Measurements from ENCODE around the gene AP4S1.
"Not testable (repeated sequence)": the region's sequence is repeated elsewhere in the genome, so short reads cannot be mapped to it uniquely, and the experiment has no call there.

AP4S1 gene

DNA sequence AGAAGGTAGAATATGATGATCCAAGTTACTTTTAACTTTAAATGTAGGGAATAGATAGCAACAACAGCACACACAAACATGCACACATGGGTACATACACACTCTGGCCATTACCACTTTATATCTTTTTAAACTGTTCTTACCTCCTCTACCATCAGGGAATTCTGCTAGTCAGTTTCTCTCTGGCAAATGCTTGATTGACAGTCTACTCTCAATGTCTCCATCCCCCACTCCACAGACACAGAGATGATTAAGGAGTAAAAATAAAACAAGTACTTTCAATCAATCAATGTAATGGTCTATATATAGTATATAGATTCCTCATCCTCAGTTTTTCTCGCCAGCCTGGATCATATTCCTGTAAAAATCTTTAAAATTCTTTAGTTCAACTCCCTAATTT is 16.9 kb downstream of the AP4S1 start:
- DNase-seq (ENCODE audit: low read depth in 1 of 2, low spot score in 1 of 2), result no peak

DNA sequence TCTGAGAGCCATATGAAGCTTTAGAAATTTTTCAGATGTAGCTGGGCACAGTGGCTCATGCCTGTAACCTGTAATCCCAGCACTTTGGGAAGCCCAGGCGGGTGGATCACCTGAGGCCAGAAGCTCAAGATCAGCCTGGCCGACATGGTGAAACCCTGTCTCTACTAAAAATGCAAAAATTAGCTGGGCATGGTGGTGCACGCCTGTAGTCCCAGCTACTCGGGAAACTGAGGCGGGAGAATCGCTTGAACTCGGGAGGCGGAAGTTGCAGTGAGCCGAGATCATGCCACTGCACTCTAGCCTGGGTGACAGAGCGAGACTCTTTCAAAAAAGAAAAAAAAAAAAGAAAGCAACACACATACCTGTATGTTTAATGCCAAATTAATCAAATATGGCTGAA is 17.4 kb downstream of the AP4S1 start:
- DNase-seq (ENCODE audit: low read depth in 1 of 2, low spot score in 1 of 2), result not testable (repeated sequence)

DNA sequence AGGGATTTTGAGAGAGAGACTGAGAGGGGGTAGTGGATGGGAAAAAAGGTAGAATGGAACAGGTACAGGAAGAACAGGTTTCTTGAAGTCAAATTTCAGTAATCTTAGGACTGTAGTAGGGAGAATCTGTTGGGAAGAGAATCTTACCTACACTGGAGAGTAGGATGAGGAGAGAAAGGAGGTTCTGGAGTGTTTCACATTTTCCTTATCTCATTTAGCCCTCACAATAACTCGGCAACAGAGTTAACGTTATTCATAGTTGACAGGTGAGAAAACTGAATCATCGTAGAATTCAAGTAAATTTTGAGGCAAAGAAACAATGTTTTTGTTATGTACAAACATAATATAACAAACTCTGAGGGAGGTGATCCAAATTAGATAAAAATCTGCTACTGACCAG is 17.9 kb downstream of the AP4S1 start:
- DNase-seq (ENCODE audit: low read depth in 1 of 2, low spot score in 1 of 2), result no peak

DNA sequence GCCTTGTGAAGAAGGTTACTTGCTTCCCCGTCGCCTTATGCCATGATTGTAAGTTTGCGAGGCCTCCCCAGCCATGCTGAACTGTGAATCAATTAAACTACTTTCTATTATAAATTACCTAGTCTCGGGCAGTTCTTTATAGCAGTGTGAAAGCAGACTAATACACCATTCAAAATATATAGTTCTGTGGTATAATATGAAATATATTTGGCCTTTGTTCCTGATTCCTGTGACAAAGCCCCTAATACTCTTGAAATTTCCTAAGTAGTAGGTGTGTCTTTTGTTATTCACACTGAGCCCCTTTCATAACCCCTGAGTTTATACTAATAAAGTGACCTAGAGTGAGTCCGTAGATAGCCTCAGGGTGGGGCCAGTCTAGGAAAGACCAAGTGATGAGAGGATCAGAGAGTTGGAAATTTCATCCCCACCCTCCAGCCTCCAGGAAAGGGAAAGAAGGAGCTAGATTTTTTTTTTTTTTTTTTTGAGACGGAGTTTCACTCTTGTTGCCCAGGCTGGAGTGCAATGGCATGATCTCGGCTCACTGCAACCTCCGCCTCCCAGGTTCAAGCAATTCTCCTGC is 20.1 kb downstream of the AP4S1 start:
- DNase-seq (ENCODE audit: low read depth in 1 of 2, low spot score in 1 of 2), result no peak

DNA sequence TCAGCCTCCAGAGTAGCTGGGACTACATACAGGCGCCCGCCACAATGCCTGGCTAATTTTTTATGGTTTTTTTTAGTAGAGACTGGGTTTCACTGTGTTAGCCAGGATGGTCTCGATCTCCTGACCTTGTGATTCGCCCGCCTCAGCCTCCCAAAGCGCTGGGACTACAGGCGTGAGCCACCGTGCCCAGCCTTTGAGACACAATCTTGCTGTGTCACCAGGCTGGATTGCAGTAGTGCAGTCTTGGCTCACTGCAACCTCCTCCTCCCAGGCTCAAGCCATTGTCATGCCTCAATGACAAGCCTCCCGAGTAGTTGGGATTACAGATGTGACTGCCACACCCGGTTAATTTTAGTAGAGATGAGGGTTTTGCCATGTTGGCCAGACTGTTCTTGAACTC is 22.1 kb downstream of the AP4S1 start:
- no peak for DNase-seq (ENCODE audit: low read depth in 1 of 2, low spot score in 1 of 2)

DNA sequence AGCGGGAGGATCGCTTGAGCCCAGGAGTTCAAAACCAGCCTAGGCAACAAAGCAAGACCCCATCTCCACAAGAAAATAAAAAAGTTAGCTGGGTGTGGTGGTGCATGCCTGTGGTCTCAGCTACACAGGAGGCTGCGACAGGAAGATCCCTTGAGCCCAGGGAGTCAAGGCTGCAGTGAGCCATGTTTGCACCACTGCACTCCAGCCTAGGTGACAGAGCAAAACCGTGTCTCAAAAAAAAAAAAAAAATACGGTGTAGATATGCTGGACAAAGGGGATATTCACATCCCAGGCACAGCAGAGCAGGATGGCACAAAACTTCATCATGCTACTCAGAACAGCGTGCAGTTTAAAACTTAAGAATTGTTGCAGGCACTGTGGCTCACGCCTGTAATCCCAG is 25.6 kb downstream of the AP4S1 start:
- no peak for DNase-seq (ENCODE audit: low read depth in 1 of 2, low spot score in 1 of 2)

DNA sequence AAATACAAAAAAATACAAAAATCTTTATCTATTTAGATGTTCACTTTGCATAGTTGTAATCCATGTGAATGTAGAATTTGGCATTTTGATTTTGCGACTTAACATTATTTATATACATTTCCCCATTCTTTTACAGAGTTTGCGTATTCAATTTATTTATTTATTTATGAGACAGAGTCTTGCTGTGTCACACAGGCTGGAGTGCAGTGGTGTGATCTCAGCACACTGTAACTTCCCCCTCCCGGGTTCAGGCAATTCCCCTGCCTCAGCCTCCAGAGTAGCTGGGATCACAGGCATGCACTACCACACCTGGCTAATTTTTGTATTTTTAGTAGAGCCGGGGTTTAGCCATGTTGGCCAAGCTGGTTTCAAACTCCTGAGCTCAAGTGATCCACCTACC is 26.1 kb downstream of the AP4S1 start:
- DNase-seq (ENCODE audit: low read depth in 1 of 2, low spot score in 1 of 2), result no peak

DNA sequence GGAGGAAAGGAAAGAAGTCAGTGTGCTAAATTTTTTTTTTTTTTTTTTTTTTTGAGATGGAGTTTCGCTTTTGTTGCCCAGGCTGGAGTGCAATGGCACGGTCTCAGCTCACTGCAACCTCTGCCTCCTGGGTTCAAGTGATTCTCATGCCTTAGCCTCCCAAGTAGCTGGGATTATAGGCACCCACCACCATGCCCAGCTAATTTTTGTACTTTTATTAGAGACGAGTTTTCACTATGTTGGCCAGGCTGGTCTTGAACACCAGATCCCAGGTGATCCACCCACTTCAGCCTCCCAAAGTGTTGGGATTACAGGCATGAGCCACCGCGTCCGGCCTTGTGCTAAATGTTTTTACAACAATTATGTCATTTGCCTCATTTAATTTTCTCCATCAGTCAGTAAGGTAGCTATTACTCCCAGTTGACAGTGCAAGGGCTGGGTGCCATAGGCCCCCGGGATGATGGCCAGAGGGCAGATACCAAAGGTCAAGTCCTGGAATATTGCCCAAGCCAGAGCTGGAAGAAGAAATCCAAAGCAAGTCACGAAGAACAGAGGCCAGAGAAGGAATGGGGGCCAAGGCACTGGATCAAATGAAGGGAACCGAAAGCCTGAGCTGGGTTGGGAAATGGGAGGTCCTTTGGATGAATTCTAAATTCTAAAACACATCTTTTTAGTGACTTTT is 27.6 kb downstream of the AP4S1 start:
- not testable (repeated sequence) for DNase-seq (ENCODE audit: low read depth in 1 of 2, low spot score in 1 of 2)

DNA sequence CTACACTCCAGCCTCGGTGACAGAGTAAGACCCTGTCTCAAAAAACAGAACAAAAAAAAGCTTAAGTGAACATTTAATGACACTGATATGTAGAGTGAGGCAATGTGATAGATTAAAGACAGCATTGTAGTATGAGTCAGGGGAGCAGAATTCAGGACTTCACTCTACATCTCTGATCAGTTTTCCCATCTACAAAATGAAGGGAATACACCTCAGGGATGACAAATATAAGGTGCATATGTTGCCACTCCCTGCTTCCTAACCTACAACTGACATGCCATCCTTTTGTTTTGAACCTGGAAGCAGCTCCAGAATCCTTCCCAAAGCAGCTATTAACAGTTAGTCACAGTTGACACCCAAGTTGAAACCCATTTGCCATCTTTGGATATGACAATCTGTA is 31.6 kb downstream of the AP4S1 start:
- DNase-seq (ENCODE audit: low read depth in 1 of 2, low spot score in 1 of 2), result no peak

DNA sequence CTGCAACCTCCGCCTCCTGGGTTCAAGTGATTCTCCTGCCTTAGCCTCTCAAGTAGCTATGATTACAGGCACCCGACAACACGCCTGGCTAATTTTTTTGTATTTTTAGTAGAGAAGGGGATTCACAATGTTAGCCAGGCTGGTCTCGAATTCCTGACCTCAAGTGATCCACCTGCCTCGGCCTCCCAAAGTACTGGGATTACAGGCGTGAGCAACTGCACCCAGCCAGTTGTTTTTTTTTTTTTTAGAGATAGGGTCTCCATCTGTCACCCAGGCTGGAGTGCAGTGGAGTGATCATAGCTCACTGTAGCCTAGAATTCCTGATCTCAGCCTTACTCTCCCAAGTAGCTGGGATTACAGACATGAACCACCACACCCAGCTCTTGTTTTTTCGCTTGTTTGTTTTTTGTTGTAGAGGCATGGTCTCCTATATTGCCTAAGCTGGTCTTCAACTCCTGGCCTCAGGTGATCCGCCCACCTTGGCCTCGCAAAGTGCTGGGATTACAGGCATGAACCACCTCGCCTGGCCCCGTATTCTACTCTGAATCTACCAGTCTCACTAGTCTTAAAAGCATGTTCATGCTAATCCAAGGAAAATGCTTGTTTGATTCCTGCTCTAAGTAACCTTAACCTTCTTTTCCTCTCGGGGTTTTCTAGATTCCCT is 32.4 kb downstream of the AP4S1 start:
- no peak for DNase-seq (ENCODE audit: low read depth in 1 of 2, low spot score in 1 of 2)

DNA sequence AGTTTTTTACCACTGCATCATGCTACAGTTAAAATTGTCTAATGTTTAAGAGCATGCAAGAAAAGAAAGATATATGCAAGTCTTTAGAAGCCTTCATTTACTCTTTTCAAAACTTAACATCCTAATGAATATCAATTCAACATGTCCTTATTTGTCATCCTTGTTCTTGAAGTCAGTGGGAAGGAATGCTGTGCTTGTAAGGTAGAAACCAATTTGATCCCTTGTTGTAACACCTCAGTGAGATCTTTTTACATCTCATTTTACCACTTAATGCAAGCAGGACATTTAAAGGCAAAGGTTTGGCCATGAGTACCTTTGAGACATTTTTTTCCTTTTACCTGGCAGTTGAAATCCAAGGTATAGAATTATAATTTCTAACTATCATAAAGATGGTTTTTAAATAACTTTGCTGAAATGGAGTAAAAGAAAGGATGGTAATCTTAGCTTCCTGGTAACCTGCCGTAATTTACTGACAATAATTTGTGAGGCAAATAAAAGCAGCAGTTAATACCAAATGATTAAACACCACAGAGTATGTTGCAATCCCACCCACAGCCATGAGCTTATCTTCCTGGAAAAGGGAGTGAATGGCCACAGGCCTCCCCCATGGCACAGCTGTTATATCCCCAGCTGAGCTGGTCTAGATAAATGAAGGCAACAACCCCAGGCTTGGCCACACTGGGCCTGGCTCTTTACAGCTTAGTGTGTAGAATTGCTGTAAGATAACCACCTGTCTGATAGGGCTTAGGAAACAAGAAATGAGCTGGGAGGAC is 33.9 kb downstream of the AP4S1 start:
- no peak for DNase-seq (ENCODE audit: low read depth in 1 of 2, low spot score in 1 of 2)

DNA sequence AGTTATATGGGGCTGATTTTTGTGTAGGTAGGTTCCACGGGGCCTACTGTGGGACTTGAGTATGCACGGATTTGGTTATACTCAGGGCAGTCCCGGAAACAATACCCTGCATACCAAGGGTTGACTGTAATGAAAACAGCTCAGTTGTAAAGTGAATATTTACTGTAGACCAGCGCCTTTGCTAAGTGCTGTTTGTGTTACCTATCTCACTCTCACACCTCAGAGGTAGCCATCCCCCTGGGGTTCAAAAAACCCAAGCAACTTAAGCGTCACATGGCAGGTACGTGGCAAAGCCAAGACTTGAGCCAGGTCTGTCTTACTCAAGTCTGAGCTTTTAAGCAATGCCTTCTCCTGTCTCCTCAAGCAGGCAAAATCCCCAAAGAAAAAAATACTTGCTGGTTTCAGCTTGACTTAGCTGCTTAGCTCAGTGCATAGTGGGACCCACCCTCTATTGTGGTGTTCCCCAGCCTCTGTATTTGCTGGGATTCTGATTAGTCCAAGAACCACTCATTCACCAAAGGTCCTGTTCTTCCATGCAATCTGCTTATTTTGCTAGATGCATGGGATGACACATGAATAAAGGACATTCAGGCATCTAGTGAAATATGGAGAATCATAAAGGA is 34.9 kb downstream of the AP4S1 start:
- DNase-seq (ENCODE audit: low read depth in 1 of 2, low spot score in 1 of 2), result no peak

DNA sequence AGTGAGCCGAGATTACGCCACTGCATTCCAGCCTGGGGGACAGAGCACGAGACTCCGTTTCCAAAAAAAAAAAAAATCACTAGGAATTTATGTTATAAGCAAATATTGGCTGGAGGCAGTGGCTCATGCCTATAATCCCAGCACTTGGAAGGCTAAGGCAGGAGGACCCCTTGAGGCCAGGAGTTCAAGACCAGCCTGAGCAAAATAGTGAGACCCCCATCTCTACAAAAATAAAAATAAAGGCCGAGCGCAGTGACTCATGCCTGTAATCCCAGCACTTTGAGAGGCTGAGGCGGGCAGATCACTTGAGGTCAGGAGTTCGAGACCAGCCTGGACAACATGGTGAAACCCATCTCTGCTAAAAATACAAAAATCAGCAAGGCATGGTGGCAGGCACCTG is 37.5 kb downstream of the AP4S1 start:
- not testable (repeated sequence) for DNase-seq (ENCODE audit: low read depth in 1 of 2, low spot score in 1 of 2)

DNA sequence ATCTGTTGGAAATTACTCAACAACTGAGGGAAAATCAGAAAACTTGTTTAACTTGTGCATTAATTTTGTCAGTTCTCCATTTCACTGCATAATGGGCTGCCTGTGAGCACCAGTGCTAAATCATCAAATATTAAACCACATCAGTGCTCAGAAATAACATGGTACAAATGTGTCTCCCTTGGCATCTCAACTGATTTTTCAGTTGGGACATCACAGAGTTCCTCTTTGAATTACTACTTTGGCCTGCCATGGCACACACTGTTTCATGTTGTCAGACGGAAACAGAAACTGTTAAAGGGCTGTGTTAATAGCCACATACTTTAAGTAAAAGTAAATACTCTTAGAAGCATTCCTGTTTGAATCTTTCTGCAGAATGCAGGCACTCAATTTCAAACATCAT is 42.8 kb downstream of the AP4S1 start:
- no peak for DNase-seq (ENCODE audit: low read depth in 1 of 2, low spot score in 1 of 2)

DNA sequence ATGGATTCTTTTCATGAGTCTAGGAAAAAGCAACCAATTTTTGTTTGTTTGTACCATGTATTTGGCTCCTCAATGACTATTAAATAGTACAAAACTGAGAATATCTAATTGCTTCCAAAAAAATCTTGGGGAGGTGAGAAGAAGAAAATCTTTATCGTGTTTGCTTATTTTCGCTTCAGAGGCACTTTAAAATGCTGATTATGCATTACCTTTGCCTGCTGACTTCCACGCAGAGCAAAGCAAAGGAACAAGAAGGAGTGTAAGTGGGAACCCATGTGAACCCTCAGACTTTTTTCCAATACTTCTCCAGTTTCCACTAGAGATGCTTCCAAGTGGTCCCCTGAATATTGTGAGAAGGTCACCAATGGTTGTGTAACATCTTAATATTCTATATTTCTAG is 43.9 kb downstream of the AP4S1 start:
- no peak for DNase-seq (ENCODE audit: low read depth in 1 of 2, low spot score in 1 of 2)

DNA sequence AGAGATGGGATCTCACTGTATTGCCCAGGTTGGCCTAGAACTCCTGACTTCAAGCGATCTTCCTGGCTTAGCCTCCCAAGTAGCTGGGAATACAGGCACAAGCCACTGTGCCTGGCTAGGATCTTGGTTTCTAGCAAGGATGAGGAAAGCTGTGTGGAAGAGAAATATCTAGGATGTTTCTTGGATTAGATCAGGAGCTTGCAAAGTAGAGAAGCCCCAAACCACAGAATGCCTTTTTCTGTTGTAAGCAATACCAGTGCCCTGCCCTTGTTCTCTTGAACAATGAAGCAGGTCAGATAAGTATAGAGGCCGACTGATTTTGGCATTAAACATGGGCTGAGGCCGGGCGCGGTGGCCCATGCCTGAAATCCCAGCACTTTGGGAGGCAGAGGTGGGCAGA is 45.0 kb downstream of the AP4S1 start:
- DNase-seq (ENCODE audit: low read depth in 1 of 2, low spot score in 1 of 2), result no peak

DNA sequence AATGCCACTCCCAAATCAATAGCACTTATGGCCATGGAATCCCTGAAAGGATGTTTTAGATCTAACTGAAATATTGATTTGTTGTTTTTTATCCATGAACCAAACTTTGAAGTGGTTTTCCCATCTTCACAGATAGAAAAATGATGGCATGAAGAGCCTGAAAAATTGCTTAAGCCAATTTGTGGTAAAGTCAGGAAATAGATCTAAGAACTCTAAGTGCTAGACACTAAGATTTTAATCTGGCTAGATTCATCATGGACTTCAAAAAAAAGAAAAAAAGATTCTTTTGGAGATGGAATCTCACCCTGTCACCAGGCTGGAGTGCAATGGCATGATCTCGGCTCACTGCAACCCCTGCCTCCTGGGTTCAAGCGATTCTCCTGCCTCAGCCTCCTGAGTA is 45.7 kb downstream of the AP4S1 start:
- no peak for DNase-seq (ENCODE audit: low read depth in 1 of 2, low spot score in 1 of 2)

DNA sequence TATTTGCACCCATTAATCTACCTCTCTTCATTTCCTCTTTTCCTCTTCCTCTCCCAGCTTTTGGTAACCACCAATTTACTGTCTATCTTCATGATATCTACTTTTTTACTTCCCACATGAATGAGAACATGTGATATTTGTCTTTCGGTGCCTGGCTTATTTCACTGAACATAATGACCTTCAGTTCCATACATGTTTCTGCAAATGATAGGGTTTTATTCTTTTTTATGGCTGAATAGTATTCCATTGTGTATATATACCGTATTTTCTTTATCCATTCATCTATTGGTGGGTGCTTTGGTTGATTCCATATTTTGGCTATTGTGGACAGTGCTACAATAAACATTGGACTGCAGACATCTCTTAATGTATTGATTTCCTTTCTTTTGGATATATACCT is 49.7 kb downstream of the AP4S1 start:
- DNase-seq (ENCODE audit: low read depth in 1 of 2, low spot score in 1 of 2), result no peak

DNA sequence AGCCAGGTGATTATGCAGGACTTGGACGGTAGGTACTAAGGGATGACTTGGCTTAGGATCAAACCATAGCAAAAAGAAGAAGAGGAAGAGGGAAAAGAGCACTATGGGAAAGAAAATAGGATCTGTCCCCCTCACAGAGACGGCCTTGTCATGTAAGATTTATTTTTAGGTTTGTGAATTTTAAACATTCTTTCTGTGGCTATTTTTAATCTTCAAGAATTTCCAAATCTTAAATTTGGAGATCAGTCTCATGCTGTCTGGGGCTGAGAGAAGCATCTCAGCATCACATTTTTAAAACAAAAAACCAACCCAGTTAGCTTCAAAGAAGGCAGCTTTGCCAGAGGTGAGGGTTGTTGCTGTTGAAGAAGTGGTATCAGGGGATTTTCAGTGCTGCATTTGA is 53.3 kb downstream of the AP4S1 start:
- DNase-seq (ENCODE audit: low read depth in 1 of 2, low spot score in 1 of 2), result no peak

DNA sequence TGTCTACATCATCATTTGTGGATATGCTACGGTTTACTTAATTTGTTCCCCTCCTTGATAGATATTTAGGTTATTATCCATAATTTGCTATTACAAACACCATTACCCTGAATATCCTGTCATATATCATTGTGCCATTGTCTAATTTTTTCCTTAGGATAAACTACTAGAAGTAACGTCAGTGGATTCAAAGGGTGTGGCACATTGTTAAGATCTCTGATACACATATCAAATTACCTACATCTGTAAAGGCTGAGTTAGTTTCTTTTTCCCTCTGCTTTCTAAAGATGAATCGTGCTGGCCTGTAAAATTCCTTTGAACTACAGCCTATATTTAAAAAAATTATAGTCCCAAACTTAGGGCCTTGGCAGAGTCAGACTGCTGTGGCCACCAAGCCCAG is 54.6 kb downstream of the AP4S1 start:
- DNase-seq (ENCODE audit: low read depth in 1 of 2, low spot score in 1 of 2), result no peak

DNA sequence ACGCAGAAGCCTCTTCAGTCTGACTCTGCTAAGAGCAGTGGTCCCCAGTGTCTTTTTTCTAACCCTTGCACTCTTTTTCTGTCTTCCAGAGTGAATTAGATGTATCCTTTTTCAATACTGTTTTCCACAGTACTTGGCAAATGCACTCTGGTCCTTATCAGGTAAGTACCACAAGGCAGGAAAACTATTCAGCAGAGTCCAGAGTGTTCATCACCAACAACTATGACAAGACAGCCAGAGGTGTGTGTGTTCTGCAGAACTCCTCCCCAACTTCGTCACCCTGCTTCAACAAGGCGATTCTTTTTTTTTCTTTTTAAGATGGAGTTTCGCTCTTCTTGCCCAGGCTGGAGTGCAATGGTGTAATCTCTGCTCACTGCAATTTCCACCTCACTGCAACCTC is 55.0 kb downstream of the AP4S1 start:
- no peak for DNase-seq (ENCODE audit: low read depth in 1 of 2, low spot score in 1 of 2)

DNA sequence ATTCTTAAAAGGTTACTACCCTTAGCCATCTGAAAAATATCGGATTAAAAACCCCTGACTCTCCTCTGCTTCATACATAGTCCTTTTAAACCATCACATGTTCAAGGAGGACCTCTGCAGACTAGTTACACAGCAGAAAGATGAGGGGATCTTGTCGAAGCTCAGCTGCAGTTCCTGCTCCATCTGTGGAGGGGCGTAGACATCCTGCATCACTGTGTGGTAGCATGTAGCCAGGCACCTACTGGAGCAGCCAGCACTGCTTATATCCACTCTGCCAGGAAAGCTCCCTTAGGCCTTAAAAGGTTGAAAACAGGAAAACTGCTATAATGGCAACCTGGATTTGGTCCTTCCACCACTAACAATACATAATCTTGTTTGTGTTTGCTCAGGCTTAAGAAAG is 58.3 kb downstream of the AP4S1 start:
- no peak for DNase-seq (ENCODE audit: low read depth in 1 of 2, low spot score in 1 of 2)

All from activated T-helper 1 cell treated with anti-CD3 and anti-CD28 coated beads, Interleukin-2, amount 50 U/mL, for 16 hours (primary cell).